Hematopoietic multipotent progenitor cell treated with erythropoietin and hydrocortisone succinate and interleukin-3 and kit ligand, for 6 days (in vitro differentiated cells): Measurements from ENCODE around the gene TDO2.
A peak's percentile ranks its signal among the peaks of the same experiment; 100 is the strongest.

ENCODE experiments used
- DNase-seq: peaks from one replicate; pipeline ENCODE4 v3.0.0-alpha.2; 2015

The TDO2 gene

GRCh38 chr4:155903453-155903852, at the start of gene TDO2:
TSS of gene TDO2 (plus strand) at chr4:155903696. CDS start at chr4:155903759, 63 bp downstream.
- DNase-seq = no peak

- peak; percentile 9 for DNase-seq
Measured at GRCh38 chr4:155854582-155855226, 48.8 kb upstream of the TDO2 start.

DNA sequence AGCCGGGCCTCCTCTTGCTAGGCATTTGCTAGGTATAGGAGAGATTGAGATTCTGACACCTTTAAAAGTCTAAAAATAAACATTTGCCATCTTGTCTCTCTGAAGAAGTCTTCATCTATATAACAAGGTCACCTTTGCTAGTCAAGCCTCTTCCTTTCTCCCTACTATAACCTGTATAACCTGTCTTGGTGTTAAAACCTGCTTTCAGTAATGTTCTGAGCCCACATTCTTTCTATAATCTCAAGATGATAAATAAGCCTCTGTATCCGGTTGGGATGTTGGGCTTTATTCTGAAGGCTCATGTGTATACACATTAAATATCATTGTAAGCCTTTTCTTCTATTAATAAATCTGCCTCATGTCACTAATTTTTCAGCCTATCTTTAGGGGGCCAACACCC, 47.6 kb upstream of the TDO2 start:
- DNase-seq = no peak

DNA sequence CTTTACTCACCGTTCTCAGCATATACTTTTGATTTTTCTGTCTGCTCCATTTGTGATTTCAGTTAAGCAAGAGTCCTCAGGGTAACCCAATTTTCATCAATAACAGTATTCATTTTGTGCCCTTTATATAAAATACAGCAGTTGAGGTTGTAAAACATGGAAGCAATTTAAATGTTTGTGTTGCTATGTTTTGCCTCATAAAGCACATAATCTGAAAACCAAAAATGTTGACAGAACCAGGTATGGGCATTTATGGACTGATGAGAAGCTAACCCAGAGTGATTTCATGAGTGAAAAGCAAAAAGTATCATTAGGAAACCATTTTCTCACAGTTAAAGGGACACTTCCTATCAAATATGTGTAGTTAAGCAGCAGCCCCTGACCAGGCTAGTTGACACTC, 37.3 kb upstream of the TDO2 start, which contains the start of gene ASIC5:
ASIC5 (minus strand) TSS at position 101 of the 400 bp plus-strand sequence; CDS start at position 50, 51 bp downstream.
- no peak for DNase-seq

DNA sequence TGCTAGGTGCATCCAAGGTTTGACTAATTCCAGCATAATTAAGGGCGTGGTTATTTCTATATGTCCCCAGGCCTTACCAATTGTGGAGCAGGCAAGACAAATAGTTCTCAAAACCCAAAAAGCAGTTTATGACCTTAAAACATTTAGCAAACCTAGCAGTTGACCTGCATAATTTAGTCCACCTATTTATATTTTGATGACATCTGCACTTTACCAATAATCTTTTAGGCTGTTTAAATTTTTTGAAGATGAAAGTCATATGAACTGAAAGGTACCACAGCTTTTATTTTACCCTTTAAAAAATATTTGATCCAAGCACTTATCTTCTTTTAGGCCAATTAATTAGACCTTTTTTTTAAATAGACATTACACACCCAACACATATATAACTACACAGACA, 27.6 kb upstream of the TDO2 start:
- no peak for DNase-seq

GRCh38 chr4:155877971-155878370, 25.5 kb upstream of the TDO2 start:
- no peak for DNase-seq

DNA sequence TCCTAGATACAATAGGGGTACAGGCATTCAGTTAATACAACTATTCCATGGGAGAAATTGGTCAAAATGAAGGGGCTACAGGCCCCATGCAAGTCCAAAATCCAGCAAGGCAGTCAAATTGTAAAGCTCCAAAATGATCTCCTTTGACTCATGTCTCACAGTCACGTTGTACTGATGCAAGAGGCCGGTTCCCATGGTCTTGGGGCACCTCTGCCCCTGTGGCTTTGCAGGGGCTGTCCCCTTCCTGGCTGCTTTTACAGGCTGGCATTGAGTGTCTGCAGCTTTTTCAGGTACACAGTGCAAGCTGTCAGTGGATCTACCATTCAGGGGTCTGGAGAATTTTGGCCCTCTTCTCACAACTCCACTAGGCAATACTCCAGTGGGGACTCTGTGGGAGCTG, 24.9 kb upstream of the TDO2 start:
- no peak for DNase-seq

GRCh38 chr4:155879767-155880166, 23.7 kb upstream of the TDO2 start:
- DNase-seq = no peak

- DNase-seq = no peak
Measured at GRCh38 chr4:155881555-155881954, 21.9 kb upstream of the TDO2 start.

DNA sequence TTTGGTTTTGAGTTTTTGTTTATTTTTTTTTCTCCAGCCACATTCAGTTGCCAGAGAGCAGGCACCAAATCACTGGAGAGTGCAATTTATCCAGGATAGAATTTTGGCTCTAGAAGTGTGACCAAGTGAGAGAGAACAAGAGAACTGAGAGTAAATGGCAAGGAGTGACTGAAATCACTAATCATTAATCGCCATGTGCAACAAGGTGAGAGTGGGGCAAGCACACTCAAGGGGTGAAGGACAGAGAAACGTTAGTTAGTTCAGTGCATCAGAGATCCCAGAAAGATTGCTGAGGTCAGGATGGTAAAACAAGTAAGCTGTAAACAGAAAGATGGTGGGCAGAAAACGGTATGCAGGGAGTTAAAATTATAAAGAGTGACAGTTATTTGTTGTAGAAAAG, 19.6 kb upstream of the TDO2 start:
- no peak for DNase-seq

GRCh38 chr4:155885666-155886065, 17.8 kb upstream of the TDO2 start:
- no peak for DNase-seq

GRCh38 chr4:155887045-155887444, 16.5 kb upstream of the TDO2 start:
- no peak for DNase-seq

GRCh38 chr4:155887847-155888570, 15.5 kb upstream of the TDO2 start:
- DNase-seq = no peak

GRCh38 chr4:155889031-155889793, 14.3 kb upstream of the TDO2 start:
- peak; percentile 7 for DNase-seq

DNA sequence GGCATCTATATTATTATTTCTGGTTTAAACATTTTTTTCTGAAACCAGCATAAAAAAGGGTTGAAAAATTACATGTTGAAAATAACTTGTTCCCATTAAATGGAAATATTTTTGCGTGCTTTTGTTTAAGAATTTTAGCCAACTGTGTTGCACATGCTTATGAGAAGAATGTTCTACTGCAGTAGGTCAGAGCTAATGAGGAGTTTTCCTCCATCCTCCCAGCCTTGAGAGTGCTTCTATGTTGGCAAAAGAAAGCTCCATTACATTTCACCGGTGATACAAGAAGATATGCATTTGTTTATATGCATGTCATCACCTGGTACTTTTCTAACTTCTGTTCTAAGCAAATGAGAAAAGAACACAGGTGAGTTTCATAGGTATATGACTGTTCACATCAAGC, 13.6 kb upstream of the TDO2 start:
- DNase-seq = no peak

DNA sequence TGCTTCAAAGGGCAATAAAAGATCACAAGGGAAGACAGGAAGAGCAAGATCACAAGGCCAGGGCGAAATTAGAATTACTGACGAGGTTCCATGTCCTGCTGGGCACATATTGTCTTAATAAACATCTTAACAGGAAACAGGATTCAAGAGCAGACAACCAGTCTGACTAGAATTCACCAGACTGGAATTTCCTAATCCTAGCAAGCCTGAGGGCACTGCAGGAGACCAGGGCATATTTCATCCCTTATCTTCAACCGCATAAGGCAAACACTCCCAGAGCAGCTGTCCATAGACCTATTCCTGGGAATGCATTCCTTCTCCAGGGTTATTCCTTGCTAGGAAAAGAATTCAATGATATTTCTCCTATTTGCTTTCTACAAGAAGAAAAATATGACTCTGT, 12.4 kb upstream of the TDO2 start:
- DNase-seq = no peak

GRCh38 chr4:155898371-155898770, 5.1 kb upstream of the TDO2 start:
- peak; percentile 23 for DNase-seq

DNA sequence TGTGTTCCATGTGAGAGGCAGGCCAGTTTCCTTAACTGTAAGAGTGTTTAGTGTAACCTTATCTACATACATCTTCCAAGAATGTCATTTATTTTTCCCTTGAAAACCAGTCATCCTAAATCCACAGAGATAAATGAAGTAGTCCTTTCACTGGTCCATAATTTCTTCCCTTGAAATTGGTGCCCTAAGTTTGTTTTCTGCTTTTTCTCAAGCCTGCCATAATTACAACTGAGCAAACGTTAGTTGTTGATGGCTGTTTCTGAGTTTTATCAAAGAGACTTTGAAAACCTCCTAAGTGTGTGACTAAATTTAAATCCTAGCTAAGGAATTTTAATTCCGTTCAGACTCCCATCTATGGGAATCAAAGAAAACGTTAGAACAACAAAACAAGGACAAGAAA, 3.6 kb upstream of the TDO2 start:
- DNase-seq = no peak

DNA sequence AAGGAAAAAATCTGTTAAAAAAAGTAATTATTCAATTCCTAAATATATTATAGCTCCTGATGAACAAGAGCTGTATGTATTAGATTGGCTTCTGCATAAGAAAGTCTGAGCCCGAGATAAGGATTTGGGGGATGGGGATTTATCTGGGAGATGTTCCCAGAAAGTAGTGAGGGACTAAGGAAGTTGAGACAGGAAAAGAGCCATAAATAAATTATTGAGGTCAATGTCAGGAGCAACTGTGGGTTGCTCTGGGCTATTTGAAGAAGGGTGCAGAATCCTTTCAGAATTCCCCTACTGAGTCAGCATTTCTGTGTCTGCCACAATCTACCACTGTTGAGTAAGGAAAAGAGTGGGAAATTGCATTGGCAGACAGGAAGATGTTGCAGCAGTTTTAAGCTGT, 3.1 kb upstream of the TDO2 start:
- DNase-seq = no peak

DNA sequence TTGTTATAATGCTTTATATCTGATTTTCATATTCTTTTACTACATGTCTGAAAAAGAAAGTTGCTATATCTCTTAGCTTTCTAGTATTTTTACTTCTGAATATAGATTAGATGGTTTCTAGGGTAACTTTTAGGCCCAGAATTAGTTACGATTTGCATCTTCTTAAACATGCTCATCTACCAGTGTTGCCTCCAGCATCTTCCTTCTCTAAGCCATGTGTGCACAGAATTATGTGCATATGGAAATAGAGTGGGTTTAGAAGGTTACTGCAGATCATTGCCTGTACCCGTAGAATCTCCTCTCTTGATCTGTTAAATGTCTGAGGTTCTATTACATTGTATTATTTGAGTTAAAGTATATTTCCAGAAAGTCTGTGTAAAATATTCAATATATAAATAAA, 2.5 kb upstream of the TDO2 start:
- no peak for DNase-seq

- DNase-seq = no peak
Measured at GRCh38 chr4:155904331-155904730, 835 bp downstream of the TDO2 start.

GRCh38 chr4:155906554-155907247, 3.2 kb downstream of the TDO2 start:
- no peak for DNase-seq

- DNase-seq = no peak
Measured at GRCh38 chr4:155907556-155907955, 4.1 kb downstream of the TDO2 start.
